Osteocyte (in vitro differentiated cells): ENCODE measurements around the gene GPR107. TPM values are rescaled to one million over a fixed set of nuclear protein-coding genes. Genes with fewer than 3 reads are reported as not detected.
A peak's percentile ranks its signal among the peaks of the same experiment; 100 is the strongest.

Experiments
- DNase-seq: peaks from one replicate; pipeline ENCODE4 v3.0.0; 2021; ENCODE audit warnings: mixed read lengths; ENCODE audit not compliant: unreplicated experiment; ENCODE audit errors: extremely low spot score
- H3K27ac Mint-ChIP-seq: one replicate; pipeline ENCODE4 v1.8.0; 2021; ENCODE audit warnings: mild to moderate bottlenecking, mixed read lengths; ENCODE audit not compliant: unreplicated experiment
- H3K27me3 Mint-ChIP-seq: one replicate; pipeline ENCODE4 v1.8.0; 2021; ENCODE audit warnings: mixed read lengths; ENCODE audit not compliant: unreplicated experiment
- H3K36me3 Mint-ChIP-seq: one replicate; pipeline ENCODE4 v1.8.0; 2021; ENCODE audit warnings: mixed read lengths; ENCODE audit not compliant: unreplicated experiment
- H3K4me1 Mint-ChIP-seq: one replicate; pipeline ENCODE4 v1.8.0; 2021; ENCODE audit warnings: mixed read lengths; ENCODE audit not compliant: unreplicated experiment
- H3K4me3 Mint-ChIP-seq: one replicate; pipeline ENCODE4 v1.8.0; 2021; ENCODE audit warnings: mild to moderate bottlenecking, moderate library complexity, mixed read lengths; ENCODE audit not compliant: unreplicated experiment
- H3K9me3 Mint-ChIP-seq: one replicate; pipeline ENCODE4 v1.8.0; 2021; ENCODE audit warnings: mixed read lengths; ENCODE audit not compliant: unreplicated experiment
- CTCF ChIP-seq: fragments of 200-600 bp; sonication (generic); IDR thresholded peaks from 2 replicates; pipeline ENCODE4 v1.5.0; 2021; ENCODE audit warnings: antibody characterized with exemption, mild to moderate bottlenecking, moderate library complexity
- total RNA-seq: library from RNA; stranded (reverse); gene quantifications from 2 replicates; pipeline ENCODE4 v1.2.1, GENCODE V29; 2021

GPR107 gene
- total RNA-seq, 1 donor from 2014 or later: 57.0 TPM

- H3K4me1 Mint-ChIP-seq: peaks cover 28% of the 10 kb centered on the region
- H3K9me3 Mint-ChIP-seq: no peaks in the 10 kb centered on the region
- H3K36me3 Mint-ChIP-seq: peaks cover 5% of the 10 kb centered on the region
- peak overlapping the region; percentile 94 for H3K4me3 Mint-ChIP-seq
- peak overlapping the region; percentile 93 for H3K27ac Mint-ChIP-seq
- no peak for DNase-seq
- no peak for TF ChIP-seq CTCF
- no peaks in the 10 kb centered on the region for H3K27me3 Mint-ChIP-seq
These were observed 1.1 kb downstream of the GPR107 start for GRCh38 chr9:130054820-130055219.

- H3K27ac Mint-ChIP-seq: peak overlapping the region; percentile 43
- H3K4me1 Mint-ChIP-seq: peaks cover 21% of the 10 kb centered on the region
- H3K27me3 Mint-ChIP-seq: no peaks in the 10 kb centered on the region
- peak; percentile 32 for TF ChIP-seq CTCF
- no peaks in the 10 kb centered on the region for H3K9me3 Mint-ChIP-seq
- peaks cover 2% of the 10 kb centered on the region for H3K36me3 Mint-ChIP-seq
- no peak for DNase-seq
- H3K4me3 Mint-ChIP-seq: no peak overlapping the region
These were observed 4.4 kb downstream of the GPR107 start for GRCh38 chr9:130058154-130058553.

GRCh38 chr9:130058887-130059286 is 5.2 kb downstream of the GPR107 start:
- no peak for DNase-seq
- H3K27ac Mint-ChIP-seq: no peak overlapping the region
- peaks cover 18% of the 10 kb centered on the region for H3K4me1 Mint-ChIP-seq
- no peaks in the 10 kb centered on the region for H3K9me3 Mint-ChIP-seq
- peaks cover 2% of the 10 kb centered on the region for H3K36me3 Mint-ChIP-seq
- no peak overlapping the region for H3K4me3 Mint-ChIP-seq
- no peak for TF ChIP-seq CTCF
- no peaks in the 10 kb centered on the region for H3K27me3 Mint-ChIP-seq

- Mint-ChIP-seq H3K36me3 (peaks cover 4% of the 10 kb centered on the region), H3K27me3 (no peaks in the 10 kb centered on the region), H3K4me3 (no peak overlapping the region), H3K27ac (no peak overlapping the region), H3K9me3 (no peaks in the 10 kb centered on the region), H3K4me1 (peaks cover 9% of the 10 kb centered on the region)
- DNase-seq: no peak
- TF ChIP-seq CTCF: no peak
These were observed 6.6 kb downstream of the GPR107 start for GRCh38 chr9:130060296-130060695.

GRCh38 chr9:130062750-130063149 is 9.0 kb downstream of the GPR107 start:
- Mint-ChIP-seq H3K4me1 (peaks cover 11% of the 10 kb centered on the region), H3K27me3 (no peaks in the 10 kb centered on the region), H3K36me3 (peaks cover 4% of the 10 kb centered on the region), H3K9me3 (no peaks in the 10 kb centered on the region), H3K4me3 (no peak overlapping the region), H3K27ac (no peak overlapping the region)
- TF ChIP-seq CTCF: no peak
- no peak for DNase-seq
